ENCODE measurements around the gene MAD1L1. TPM values are rescaled to one million over a fixed set of nuclear protein-coding genes. Genes with fewer than 3 reads are reported as not detected.

Gene MAD1L1
- total and polyA plus RNA-seq, 4 donors: 12.8 to 20.7 (median 16.5) TPM

DNA sequence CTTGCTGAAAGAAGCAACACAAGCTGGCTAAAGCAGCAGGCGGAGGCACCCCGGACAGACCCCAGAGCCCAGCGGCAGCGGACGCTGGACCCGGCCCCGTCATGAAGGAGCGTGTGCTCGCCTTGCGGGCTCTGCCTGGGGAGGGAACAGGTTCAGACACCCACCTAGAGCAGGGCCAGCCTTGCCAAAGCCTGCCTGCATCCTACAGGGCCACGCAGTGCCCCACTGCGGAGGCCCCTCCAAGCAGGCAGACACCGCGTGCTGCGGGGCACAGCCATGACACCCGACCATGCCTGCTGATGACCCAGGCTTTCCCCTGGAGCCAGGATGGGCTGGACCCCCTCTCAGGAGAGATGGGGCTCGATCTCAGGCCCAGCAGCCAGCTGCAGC, 91.7 kb downstream of the MAD1L1 start:
- Histone ChIP-seq H3K4me3 (ENCODE audit: low read depth in 1 of 3, low read length in 3 of 3) (no peak overlapping the region), H3K36me3 (ENCODE audit: control insufficient read depth in 4 of 4, insufficient read depth in 3 of 4, low read depth in 1 of 4, low read length in 3 of 4) (peaks cover 0 to 10% (median 4%) of the 10 kb centered on the region in 4 donors), H3K9me3 (ENCODE audit: control insufficient read depth in 4 of 4, low read length in 3 of 4) (no peaks in the 10 kb centered on the region), H3K27me3 (ENCODE audit: control insufficient read depth in 4 of 4, insufficient read depth in 4 of 4, low read length in 3 of 4) (no peaks in the 10 kb centered on the region), H3K9ac (ENCODE audit: low read depth in 1 of 2, low read length in 2 of 2) (no peak overlapping the region), H3K27ac (ENCODE audit: low read depth in 1 of 2, low read length in 2 of 2) (no peak overlapping the region), H3K4me1 (ENCODE audit: control insufficient read depth in 4 of 4, insufficient read depth in 4 of 4, low read length in 3 of 4) (no peaks in the 10 kb centered on the region)
- 91% methylated on average over 17 of the region's 17 CpGs for WGBS
- DNase-seq (ENCODE audit: low spot score): no peak
- no peak for TF ChIP-seq TAF1 (conservative IDR thresholded peaks at IDR 0.05)
- TF ChIP-seq, protein P1, sequence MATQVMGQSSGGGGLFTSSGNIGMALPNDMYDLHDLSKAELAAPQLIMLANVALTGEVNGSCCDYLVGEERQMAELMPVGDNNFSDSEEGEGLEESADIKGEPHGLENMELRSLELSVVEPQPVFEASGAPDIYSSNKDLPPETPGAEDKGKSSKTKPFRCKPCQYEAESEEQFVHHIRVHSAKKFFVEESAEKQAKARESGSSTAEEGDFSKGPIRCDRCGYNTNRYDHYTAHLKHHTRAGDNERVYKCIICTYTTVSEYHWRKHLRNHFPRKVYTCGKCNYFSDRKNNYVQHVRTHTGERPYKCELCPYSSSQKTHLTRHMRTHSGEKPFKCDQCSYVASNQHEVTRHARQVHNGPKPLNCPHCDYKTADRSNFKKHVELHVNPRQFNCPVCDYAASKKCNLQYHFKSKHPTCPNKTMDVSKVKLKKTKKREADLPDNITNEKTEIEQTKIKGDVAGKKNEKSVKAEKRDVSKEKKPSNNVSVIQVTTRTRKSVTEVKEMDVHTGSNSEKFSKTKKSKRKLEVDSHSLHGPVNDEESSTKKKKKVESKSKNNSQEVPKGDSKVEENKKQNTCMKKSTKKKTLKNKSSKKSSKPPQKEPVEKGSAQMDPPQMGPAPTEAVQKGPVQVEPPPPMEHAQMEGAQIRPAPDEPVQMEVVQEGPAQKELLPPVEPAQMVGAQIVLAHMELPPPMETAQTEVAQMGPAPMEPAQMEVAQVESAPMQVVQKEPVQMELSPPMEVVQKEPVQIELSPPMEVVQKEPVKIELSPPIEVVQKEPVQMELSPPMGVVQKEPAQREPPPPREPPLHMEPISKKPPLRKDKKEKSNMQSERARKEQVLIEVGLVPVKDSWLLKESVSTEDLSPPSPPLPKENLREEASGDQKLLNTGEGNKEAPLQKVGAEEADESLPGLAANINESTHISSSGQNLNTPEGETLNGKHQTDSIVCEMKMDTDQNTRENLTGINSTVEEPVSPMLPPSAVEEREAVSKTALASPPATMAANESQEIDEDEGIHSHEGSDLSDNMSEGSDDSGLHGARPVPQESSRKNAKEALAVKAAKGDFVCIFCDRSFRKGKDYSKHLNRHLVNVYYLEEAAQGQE (IDR thresholded peaks at IDR 0.05): no peak
- TF ChIP-seq YY1 (IDR thresholded peaks at IDR 0.05): no peak
- TF ChIP-seq, protein P2, sequence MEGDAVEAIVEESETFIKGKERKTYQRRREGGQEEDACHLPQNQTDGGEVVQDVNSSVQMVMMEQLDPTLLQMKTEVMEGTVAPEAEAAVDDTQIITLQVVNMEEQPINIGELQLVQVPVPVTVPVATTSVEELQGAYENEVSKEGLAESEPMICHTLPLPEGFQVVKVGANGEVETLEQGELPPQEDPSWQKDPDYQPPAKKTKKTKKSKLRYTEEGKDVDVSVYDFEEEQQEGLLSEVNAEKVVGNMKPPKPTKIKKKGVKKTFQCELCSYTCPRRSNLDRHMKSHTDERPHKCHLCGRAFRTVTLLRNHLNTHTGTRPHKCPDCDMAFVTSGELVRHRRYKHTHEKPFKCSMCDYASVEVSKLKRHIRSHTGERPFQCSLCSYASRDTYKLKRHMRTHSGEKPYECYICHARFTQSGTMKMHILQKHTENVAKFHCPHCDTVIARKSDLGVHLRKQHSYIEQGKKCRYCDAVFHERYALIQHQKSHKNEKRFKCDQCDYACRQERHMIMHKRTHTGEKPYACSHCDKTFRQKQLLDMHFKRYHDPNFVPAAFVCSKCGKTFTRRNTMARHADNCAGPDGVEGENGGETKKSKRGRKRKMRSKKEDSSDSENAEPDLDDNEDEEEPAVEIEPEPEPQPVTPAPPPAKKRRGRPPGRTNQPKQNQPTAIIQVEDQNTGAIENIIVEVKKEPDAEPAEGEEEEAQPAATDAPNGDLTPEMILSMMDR (IDR thresholded peaks at IDR 0.05; ENCODE audit: low read depth, low read length, missing input control): no peak
- TF ChIP-seq, protein P3, sequence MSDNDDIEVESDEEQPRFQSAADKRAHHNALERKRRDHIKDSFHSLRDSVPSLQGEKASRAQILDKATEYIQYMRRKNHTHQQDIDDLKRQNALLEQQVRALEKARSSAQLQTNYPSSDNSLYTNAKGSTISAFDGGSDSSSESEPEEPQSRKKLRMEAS (IDR thresholded peaks at IDR 0.05): no peak

DNA sequence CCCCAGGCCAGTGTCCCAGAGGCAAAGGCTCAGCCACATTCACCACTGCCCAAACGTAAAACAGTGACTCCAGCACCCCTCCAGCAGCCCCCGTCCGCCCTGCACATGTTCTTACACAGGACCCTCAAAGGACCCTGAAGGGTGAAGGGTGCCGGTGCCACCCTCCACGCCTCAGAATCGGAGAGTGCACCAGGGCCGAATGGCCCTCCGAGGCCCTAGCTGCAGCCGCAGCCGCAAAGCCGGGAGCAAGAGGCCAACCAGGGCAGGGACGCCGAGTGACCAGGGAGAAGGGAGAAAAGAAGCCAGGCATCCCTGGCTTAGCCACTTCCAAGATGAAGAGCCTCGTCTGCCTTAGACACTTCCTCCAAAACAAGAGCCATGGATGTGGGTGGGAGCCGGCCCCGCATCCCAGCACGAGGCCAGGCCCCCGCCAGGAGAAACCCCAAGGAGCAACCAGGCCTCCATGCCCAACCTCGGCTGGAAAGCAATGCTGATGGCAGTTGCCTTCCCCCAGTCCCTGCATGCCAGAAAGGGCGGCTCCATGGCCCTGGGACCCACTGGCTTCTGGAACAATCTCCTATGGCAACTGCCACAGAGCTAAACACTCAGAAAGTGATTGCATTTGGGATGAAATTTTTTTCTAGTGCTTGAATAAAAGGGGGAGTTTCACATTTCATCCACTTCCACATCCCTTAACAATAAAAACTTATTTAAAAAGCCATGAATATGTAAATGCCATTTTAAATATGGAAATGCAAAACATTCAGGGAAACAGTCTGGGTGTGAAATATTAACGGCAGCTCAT, 92.3 kb downstream of the MAD1L1 start:
- H3K9ac ChIP-seq (ENCODE audit: low read depth in 1 of 2, low read length in 2 of 2): no peak overlapping the region
- H3K27ac ChIP-seq (ENCODE audit: low read depth in 1 of 2, low read length in 2 of 2): no peak overlapping the region
- peaks cover 0 to 10% (median 2%) of the 10 kb centered on the region in 4 donors for H3K36me3 ChIP-seq (ENCODE audit: control insufficient read depth in 4 of 4, insufficient read depth in 3 of 4, low read depth in 1 of 4, low read length in 3 of 4)
- H3K9me3 ChIP-seq (ENCODE audit: control insufficient read depth in 4 of 4, low read length in 3 of 4): no peaks in the 10 kb centered on the region
- no peak for DNase-seq (ENCODE audit: low spot score)
- H3K4me3 ChIP-seq (ENCODE audit: low read depth in 1 of 3, low read length in 3 of 3): no peak overlapping the region
- no peaks in the 10 kb centered on the region for H3K27me3 ChIP-seq (ENCODE audit: control insufficient read depth in 4 of 4, insufficient read depth in 4 of 4, low read length in 3 of 4)
- WGBS: 93% methylated on average over 21 of the region's 21 CpGs
- H3K4me1 ChIP-seq (ENCODE audit: control insufficient read depth in 4 of 4, insufficient read depth in 4 of 4, low read length in 3 of 4): no peaks in the 10 kb centered on the region
- TF ChIP-seq, protein P1 (IDR thresholded peaks at IDR 0.05): no peak
- no peak for TF ChIP-seq JUND (IDR thresholded peaks at IDR 0.05)
- no peak for TF ChIP-seq FOXA1 (IDR thresholded peaks at IDR 0.05)
- no peak for TF ChIP-seq YY1 (IDR thresholded peaks at IDR 0.05)
- TF ChIP-seq RAD21 (IDR thresholded peaks at IDR 0.05): no peak
- TF ChIP-seq SP1 (IDR thresholded peaks at IDR 0.05): no peak
- TF ChIP-seq TAF1 (conservative IDR thresholded peaks at IDR 0.05): no peak
- TF ChIP-seq, protein P4, sequence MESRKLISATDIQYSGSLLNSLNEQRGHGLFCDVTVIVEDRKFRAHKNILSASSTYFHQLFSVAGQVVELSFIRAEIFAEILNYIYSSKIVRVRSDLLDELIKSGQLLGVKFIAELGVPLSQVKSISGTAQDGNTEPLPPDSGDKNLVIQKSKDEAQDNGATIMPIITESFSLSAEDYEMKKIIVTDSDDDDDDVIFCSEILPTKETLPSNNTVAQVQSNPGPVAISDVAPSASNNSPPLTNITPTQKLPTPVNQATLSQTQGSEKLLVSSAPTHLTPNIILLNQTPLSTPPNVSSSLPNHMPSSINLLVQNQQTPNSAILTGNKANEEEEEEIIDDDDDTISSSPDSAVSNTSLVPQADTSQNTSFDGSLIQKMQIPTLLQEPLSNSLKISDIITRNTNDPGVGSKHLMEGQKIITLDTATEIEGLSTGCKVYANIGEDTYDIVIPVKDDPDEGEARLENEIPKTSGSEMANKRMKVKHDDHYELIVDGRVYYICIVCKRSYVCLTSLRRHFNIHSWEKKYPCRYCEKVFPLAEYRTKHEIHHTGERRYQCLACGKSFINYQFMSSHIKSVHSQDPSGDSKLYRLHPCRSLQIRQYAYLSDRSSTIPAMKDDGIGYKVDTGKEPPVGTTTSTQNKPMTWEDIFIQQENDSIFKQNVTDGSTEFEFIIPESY (IDR thresholded peaks at IDR 0.05): no peak
- TF ChIP-seq, protein P3 (IDR thresholded peaks at IDR 0.05): no peak
- TF ChIP-seq FOXA2 (IDR thresholded peaks at IDR 0.05): no peak
- TF ChIP-seq, protein P2 (IDR thresholded peaks at IDR 0.05; ENCODE audit: low read depth, low read length, missing input control): no peak
- no peak for TF ChIP-seq RXRA (IDR thresholded peaks at IDR 0.05)
- TF ChIP-seq HNF4G (IDR thresholded peaks at IDR 0.05): no peak
- TF ChIP-seq EGR1 (IDR thresholded peaks at IDR 0.05; ENCODE audit: low read depth in 2 of 2): no peak
- TF ChIP-seq GABPA (IDR thresholded peaks at IDR 0.05 in 1 of 2, conservative IDR thresholded peaks at IDR 0.05 in 1 of 2): no peak
